ENCODE results near the gene KRTAP10-7. TPM values are rescaled to one million over a fixed set of nuclear protein-coding genes. Genes with fewer than 3 reads are reported as not detected.

Gene KRTAP10-7
- total RNA-seq, 1 donor from 2014 or later = not detected

- peaks cover 11% of the 10 kb centered on the region for H3K36me3 Mint-ChIP-seq (ENCODE audit: low read depth)
Measured at GRCh38 chr21:44649521-44650100, 49.2 kb downstream of the KRTAP10-7 start.

GRCh38 chr21:44650265-44650972 is 50.0 kb downstream of the KRTAP10-7 start:
- Mint-ChIP-seq H3K4me1 (peaks cover 10% of the 10 kb centered on the region), H3K27me3 (peaks cover 2% of the 10 kb centered on the region), H3K27ac (no peak overlapping the region), H3K4me3 (no peak overlapping the region), H3K36me3 (ENCODE audit: low read depth) (peaks cover 10% of the 10 kb centered on the region), H3K9me3 (no peaks in the 10 kb centered on the region)
- DNase-seq = no peak
- intact Hi-C loops (cut with micrococcal nuclease) = loop anchor here (10.0 kb wide), 1 partner anchor 274 kb away; the partner anchor contains the start of gene ITGB2

More at GRCh38 chr21:44649521-44650100, 49.2 kb downstream of the KRTAP10-7 start:
- no peak for DNase-seq
- no peak overlapping the region for H3K4me3 Mint-ChIP-seq
- peaks cover 8% of the 10 kb centered on the region for H3K4me1 Mint-ChIP-seq
- intact Hi-C loops (cut with micrococcal nuclease) = loop anchor here (10.0 kb wide), 1 partner anchor 275 kb away; the partner anchor contains the start of gene ITGB2
- no peak overlapping the region for H3K27ac Mint-ChIP-seq
- peaks cover 2% of the 10 kb centered on the region for H3K27me3 Mint-ChIP-seq
- peaks cover 5% of the 10 kb centered on the region for H3K9me3 Mint-ChIP-seq

- DNase-seq = no peak
- peaks cover 12% of the 10 kb centered on the region for H3K4me1 Mint-ChIP-seq
- intact Hi-C loops (cut with micrococcal nuclease) = loop anchor here (10.0 kb wide), 1 partner anchor 274 kb away; the partner anchor contains the start of gene ITGB2
- H3K27ac Mint-ChIP-seq = no peak overlapping the region
- peaks cover 15% of the 10 kb centered on the region for H3K36me3 Mint-ChIP-seq (ENCODE audit: low read depth)
- H3K9me3 Mint-ChIP-seq = peaks cover under 1% of the 10 kb centered on the region
- no peak overlapping the region for H3K4me3 Mint-ChIP-seq
- H3K27me3 Mint-ChIP-seq = peaks cover 2% of the 10 kb centered on the region
Measured at GRCh38 chr21:44650973-44651675, 50.7 kb downstream of the KRTAP10-7 start.

Other genes starting within 250 kb of the KRTAP10-7 start
- gene TRPM2, start 247.0 kb upstream of the KRTAP10-7 start, total RNA-seq = 9.1 and 9.8 TPM in 2 replicates
- gene LRRC3, start 145.1 kb upstream of the KRTAP10-7 start, total RNA-seq = 2.3 and 2.4 TPM in 2 replicates
- gene KRTAP10-1, start 60.4 kb upstream of the KRTAP10-7 start, total RNA-seq = not detected in 2 replicates
- not detected in 2 replicates for gene KRTAP10-2, start 49.1 kb upstream of the KRTAP10-7 start, total RNA-seq
- gene KRTAP10-3, start 41.8 kb upstream of the KRTAP10-7 start, total RNA-seq = not detected in 2 replicates
- gene KRTAP10-4, start 26.9 kb upstream of the KRTAP10-7 start, total RNA-seq = not detected in 2 replicates
- not detected in 2 replicates for gene KRTAP10-5, start 20.0 kb upstream of the KRTAP10-7 start, total RNA-seq
- gene KRTAP10-6, start 8.1 kb upstream of the KRTAP10-7 start, total RNA-seq = not detected in 2 replicates
- gene KRTAP10-8, start 11.5 kb downstream of the KRTAP10-7 start, total RNA-seq = not detected in 2 replicates
- gene KRTAP10-9, start 26.5 kb downstream of the KRTAP10-7 start, total RNA-seq = not detected in 2 replicates
- gene KRTAP10-10, start 36.8 kb downstream of the KRTAP10-7 start, total RNA-seq = not detected in 2 replicates
- gene KRTAP10-11, start 45.8 kb downstream of the KRTAP10-7 start, total RNA-seq = not detected in 2 replicates
- not detected in 2 replicates for gene KRTAP12-4, start 54.1 kb downstream of the KRTAP10-7 start, total RNA-seq
- gene KRTAP12-3, start 57.3 kb downstream of the KRTAP10-7 start, total RNA-seq = not detected in 2 replicates
- gene KRTAP12-2, start 66.3 kb downstream of the KRTAP10-7 start, total RNA-seq = not detected in 2 replicates
- not detected in 2 replicates for gene KRTAP12-1, start 81.6 kb downstream of the KRTAP10-7 start, total RNA-seq
- not detected in 2 replicates for gene KRTAP10-12, start 96.6 kb downstream of the KRTAP10-7 start, total RNA-seq
- not detected in 2 replicates for gene TSPEAR, start 111.0 kb downstream of the KRTAP10-7 start, total RNA-seq
- 143 and 148 TPM in 2 replicates for gene UBE2G2, start 201.2 kb downstream of the KRTAP10-7 start, total RNA-seq
- 90.3 and 90.6 TPM in 2 replicates for gene SUMO3, start 217.5 kb downstream of the KRTAP10-7 start, total RNA-seq

Data from activated CD4-positive, alpha-beta T cell treated with anti-CD3 and anti-CD28 coated beads, Interleukin-2, amount 10 ng/mL, durations not matched to agents 24 days and 14 days (primary cell).